Neural cell (in vitro differentiated cells): Measurements from ENCODE around the gene PMS2. TPM values are rescaled to one million over a fixed set of nuclear protein-coding genes. Genes with fewer than 3 reads are reported as not detected.

Experiments
- H2AFZ ChIP-seq: fragments of 200-600, 300-800 bp; sonication (generic), shearing (Covaris generic); 2 replicates; pipeline ENCODE4 v1.6.0; 2014; ENCODE audit warnings: low read depth, mild to moderate bottlenecking, antibody characterized with exemption, low read length, moderate library complexity
- H3F3A ChIP-seq: fragments of 200-600 bp; shearing (Covaris generic); 2 replicates; pipeline ENCODE4 v1.6.1; 2016; ENCODE audit warnings: mild to moderate bottlenecking, moderate library complexity, mixed read lengths, antibody characterized with exemption, low read length; ENCODE audit not compliant: insufficient read depth, poor library complexity, severe bottlenecking
- H3K27ac ChIP-seq: fragments of 200-600, 300-800 bp; sonication (generic), shearing (Covaris generic); 2 replicates; pipeline ENCODE4 v1.5.1; 2014; ENCODE audit warnings: mild to moderate bottlenecking, low read length, moderate library complexity
- H3K27me3 ChIP-seq: fragments of 300-800, 200-600 bp; sonication (generic), shearing (Covaris generic); 2 replicates; pipeline ENCODE4 v1.6.0; 2014; ENCODE audit warnings: mild to moderate bottlenecking, low read depth, low read length, moderate library complexity; ENCODE audit not compliant: insufficient read depth
- H3K36me3 ChIP-seq: fragments of 300-800, 200-600 bp; sonication (generic), shearing (Covaris generic); 2 replicates; pipeline ENCODE4 v1.5.1; 2014; ENCODE audit warnings: mild to moderate bottlenecking, antibody characterized with exemption, low read length, moderate library complexity; ENCODE audit not compliant: insufficient read depth
- H3K4me2 ChIP-seq: fragments of 300-800, 200-600 bp; sonication (generic), shearing (Covaris generic); 2 replicates; pipeline ENCODE4 v1.6.0; 2014; ENCODE audit warnings: mild to moderate bottlenecking, low read length
- H3K4me3 ChIP-seq: fragments of 300-800, 200-600 bp; sonication (generic), shearing (Covaris generic); 2 replicates; pipeline ENCODE4 v1.5.1; 2014; ENCODE audit warnings: mild to moderate bottlenecking, low read length, moderate library complexity
- H3K79me2 ChIP-seq: fragments of 200-600 bp; shearing (Covaris generic); replicated peaks from 2 replicates; pipeline ENCODE4 v1.6.0; 2014; ENCODE audit warnings: mild to moderate bottlenecking, low read length, moderate library complexity; ENCODE audit not compliant: insufficient read depth
- H3K9ac ChIP-seq: fragments of 300-800, 200-600 bp; sonication (generic), shearing (Covaris generic); 2 replicates; pipeline ENCODE4 v1.6.1; 2016; ENCODE audit warnings: mild to moderate bottlenecking, low read length, mixed read lengths
- H3K9me2 ChIP-seq: fragments of 200-600 bp; shearing (Covaris generic); 2 replicates; pipeline ENCODE4 v1.6.1; 2016; ENCODE audit warnings: mild to moderate bottlenecking, low read length, mixed read lengths; ENCODE audit not compliant: insufficient read depth
- H3K9me3 ChIP-seq: fragments of 200-600, 300-800 bp; sonication (generic), shearing (Covaris generic); 2 replicates; pipeline ENCODE4 v1.6.1; 2016; ENCODE audit warnings: mild to moderate bottlenecking, mixed run types, low read length, moderate library complexity, mixed read lengths
- H4K20me1 ChIP-seq: fragments of 200-600 bp; shearing (Covaris generic); 2 replicates; pipeline ENCODE4 v1.6.1; 2016; ENCODE audit warnings: mild to moderate bottlenecking, mixed run types; ENCODE audit not compliant: insufficient read depth
- CTCF ChIP-seq: fragments of 450-650 bp; IDR thresholded peaks from 2 replicates; pipeline ENCODE4 v1.5.1; 2014; ENCODE audit warnings: antibody characterized with exemption, mild to moderate bottlenecking, moderate library complexity; ENCODE audit not compliant: poor library complexity, severe bottlenecking
- EP300 ChIP-seq: fragments of 450-650 bp; conservative IDR thresholded peaks from 2 replicates; pipeline ENCODE4 v1.6.1; 2014; ENCODE audit warnings: antibody characterized with exemption, mild to moderate bottlenecking, moderate library complexity; ENCODE audit not compliant: poor library complexity, severe bottlenecking
- EZH2 ChIP-seq: fragments of 200-600, 300-800 bp; shearing (Covaris generic), sonication (generic); IDR thresholded peaks from 2 replicates; pipeline ENCODE4 v1.6.1; 2014; ENCODE audit warnings: antibody characterized with exemption, low read length, borderline replicate concordance, mild to moderate bottlenecking; ENCODE audit not compliant: insufficient read depth, poor library complexity, severe bottlenecking
- MXI1 ChIP-seq: fragments of 450-650 bp; conservative IDR thresholded peaks from 2 replicates; pipeline ENCODE4 v1.6.1; 2014; ENCODE audit warnings: antibody characterized with exemption, mild to moderate bottlenecking; ENCODE audit not compliant: poor library complexity, severe bottlenecking
- POLR2AphosphoS5 ChIP-seq: IDR thresholded peaks from 2 replicates; pipeline ENCODE4 v1.6.1; 2012
- RAD21 ChIP-seq: fragments of 450-650 bp; conservative IDR thresholded peaks from 2 replicates; pipeline ENCODE4 v1.6.1; 2014; ENCODE audit warnings: antibody characterized with exemption, mild to moderate bottlenecking, moderate library complexity
- REST ChIP-seq: IDR thresholded peaks from 2 replicates; pipeline ENCODE4 v1.6.1; 2012; ENCODE audit warnings: borderline replicate concordance
- SMC3 ChIP-seq: fragments of 450-650 bp; conservative IDR thresholded peaks from 2 replicates; pipeline ENCODE4 v1.6.1; 2014; ENCODE audit warnings: antibody characterized with exemption, mild to moderate bottlenecking, moderate library complexity; ENCODE audit not compliant: poor library complexity
- TAF1 ChIP-seq: IDR thresholded peaks from 2 replicates; pipeline ENCODE4 v1.6.1; 2012; ENCODE audit warnings: low read depth
- polyA minus RNA-seq: library from RNA; depleted of rRNA, polyadenylated mRNA; stranded (reverse); fragments of >200 nt; gene quantifications from 2 replicates; pipeline ENCODE4 v1.2.3, GENCODE V29; 2014
- polyA plus RNA-seq: library from polyadenylated mRNA; depleted of rRNA; stranded (reverse); fragments of >200 nt; gene quantifications from 2 replicates; pipeline ENCODE4 v1.2.3, GENCODE V29; 2014

Gene PMS2
- polyA plus RNA-seq (14.0 and 17.4 TPM in 2 replicates), polyA minus RNA-seq (32.9 and 33.4 TPM in 2 replicates)

- peak; percentile 38 for TF ChIP-seq CTCF
- TF ChIP-seq EZH2: no peak
- TF ChIP-seq RAD21: peak; percentile 27
- peak; percentile 76 for TF ChIP-seq POLR2AphosphoS5
- TF ChIP-seq REST: peak; percentile 46
- TF ChIP-seq MXI1: peak; percentile 100
- peak; percentile 29 for TF ChIP-seq TAF1
- peak; percentile 64 for TF ChIP-seq SMC3
- TF ChIP-seq EP300: no peak
- no peaks in the 10 kb centered on the region for H3F3A ChIP-seq
- no peaks in the 10 kb centered on the region for H4K20me1 ChIP-seq
- H3K27me3 ChIP-seq: no peaks in the 10 kb centered on the region
- H3K9me3 ChIP-seq: no peaks in the 10 kb centered on the region
- H3K79me2 ChIP-seq: peaks cover 10% of the 10 kb centered on the region
- H3K9me2 ChIP-seq: no peaks in the 10 kb centered on the region
- H3K27ac ChIP-seq: peak within 1 kb of the TSS; percentile 64
- H3K36me3 ChIP-seq: no peaks in the 10 kb centered on the region
- peak within 1 kb of the TSS; percentile 84 for H3K4me2 ChIP-seq
- H3K9ac ChIP-seq: peak within 1 kb of the TSS; percentile 77
- peak within 1 kb of the TSS; percentile 93 for H3K4me3 ChIP-seq
- peak within 1 kb of the TSS; percentile 60 for H2AFZ ChIP-seq
Measured at GRCh38 chr7:6008668-6009611, at the start of gene PMS2, which contains the start of gene AIMP2. Gene PMS2, minus strand, starts transcription at chr7:6009049. Its CDS starts 30 bp downstream, at chr7:6009019. Gene AIMP2, plus strand, starts transcription at chr7:6009272. Its CDS starts 92 bp downstream, at chr7:6009364.

- Histone ChIP-seq H3K4me3 (peak overlapping the region; percentile 78), H4K20me1 (no peaks in the 10 kb centered on the region), H3F3A (no peaks in the 10 kb centered on the region), H2AFZ (no peak overlapping the region), H3K27ac (no peak overlapping the region), H3K9ac (no peak overlapping the region), H3K36me3 (no peaks in the 10 kb centered on the region), H3K4me2 (peak overlapping the region; percentile 66), H3K79me2 (peaks cover 20% of the 10 kb centered on the region), H3K27me3 (no peaks in the 10 kb centered on the region), H3K9me2 (no peaks in the 10 kb centered on the region), H3K9me3 (no peaks in the 10 kb centered on the region)
- TF ChIP-seq EZH2 (no peak), SMC3 (no peak), CTCF (no peak), MXI1 (no peak), REST (no peak), TAF1 (no peak), EP300 (no peak)
Measured at GRCh38 chr7:6057316-6058129, 48.7 kb upstream of the PMS2 start.
